Body of pancreas (tissue), 4 donors: ENCODE data around the gene LYSMD1. TPM values are rescaled to one million over a fixed set of nuclear protein-coding genes. Genes with fewer than 3 reads are reported as not detected.
A peak's percentile ranks its signal among the peaks of the same experiment; 100 is the strongest.

Experiments used
- ATAC-seq: fragments of 150-250 bp; one replicate; pipeline ENCODE4 v1.9.1; 2016
- DNase-seq, 4 donors: peaks; one replicate each; pipeline ENCODE4 v3.0.0-alpha.2; 2019
- H3K27ac ChIP-seq, 4 donors: fragments of 200-600 bp; sonication (generic); 1 replicate in 3 of 4; 2 replicates in 1 of 4; pipeline versions ENCODE4 v1.5.1 to v1.6.1; 2016 to 2019; ENCODE audit warnings: mild to moderate bottlenecking in 1 of 4, mixed read lengths in 1 of 4, moderate library complexity in 1 of 4
- H3K27me3 ChIP-seq, 2 donors: fragments of 200-600 bp; sonication (generic); one replicate each; pipeline ENCODE4 v1.6.0; 2016; ENCODE audit warnings: mild to moderate bottlenecking in 1 of 2
- H3K36me3 ChIP-seq, 2 donors: fragments of 200-600 bp; sonication (generic); replicated peaks in 1 of 2; 2 replicates each; pipeline ENCODE4 v1.5.1; 2016; ENCODE audit warnings: low read depth in 2 of 2; ENCODE audit not compliant: insufficient read depth in 1 of 2
- H3K4me1 ChIP-seq: fragments of 200-600 bp; sonication (generic); one replicate; pipeline ENCODE4 v1.6.0; 2016
- H3K4me3 ChIP-seq, 2 donors: fragments of 200-600 bp; sonication (generic); 1 replicate in 1 of 2; 2 replicates in 1 of 2; pipeline ENCODE4 v1.5.1; 2016 to 2019
- H3K9me3 ChIP-seq, 3 donors: fragments of 200-600 bp; sonication (generic); 1 replicate in 2 of 3; 2 replicates in 1 of 3; pipeline ENCODE4 v1.5.1; 2016
- POLR2A ChIP-seq, 3 donors: fragments of 450-650 bp; IDR thresholded peaks; one replicate each; pipeline ENCODE4 v1.6.1; 2016; ENCODE audit warnings: antibody characterized with exemption in 3 of 3, mild to moderate bottlenecking in 2 of 3
- WGBS, 2 donors: methylation state at CpG; one replicate each; pipeline ENCODE4 v1.1.5; 2017; 5-methylcytosine and 5-hydroxymethylcytosine counted together
- intact Hi-C: fragments of 100-400 bp; cut with DNase I; formaldehyde crosslinking; loops from one replicate; pipeline ENCODE4 v1.15.1; 2023
- total RNA-seq, 2 donors: library from RNA; depleted of rRNA; stranded (reverse); fragments of >200 nt; gene quantifications; one replicate each; pipeline ENCODE4 v1.1.0, GENCODE V29; 2016
- TF ChIP-seq, protein P1 (sequence below), 7 experiments: fragments of 450-650 bp in 4 of 7; fragments of 200-600 bp in 3 of 7; sonication (generic) in 3 of 7; IDR thresholded peaks; one replicate each; pipeline ENCODE4 v1.5.1; 2016 to 2019; ENCODE audit warnings: antibody characterized with exemption in 7 of 7

Gene LYSMD1
- total RNA-seq, 2 donors from 2014 or later: 6.7 to 9.6 TPM

DNA sequence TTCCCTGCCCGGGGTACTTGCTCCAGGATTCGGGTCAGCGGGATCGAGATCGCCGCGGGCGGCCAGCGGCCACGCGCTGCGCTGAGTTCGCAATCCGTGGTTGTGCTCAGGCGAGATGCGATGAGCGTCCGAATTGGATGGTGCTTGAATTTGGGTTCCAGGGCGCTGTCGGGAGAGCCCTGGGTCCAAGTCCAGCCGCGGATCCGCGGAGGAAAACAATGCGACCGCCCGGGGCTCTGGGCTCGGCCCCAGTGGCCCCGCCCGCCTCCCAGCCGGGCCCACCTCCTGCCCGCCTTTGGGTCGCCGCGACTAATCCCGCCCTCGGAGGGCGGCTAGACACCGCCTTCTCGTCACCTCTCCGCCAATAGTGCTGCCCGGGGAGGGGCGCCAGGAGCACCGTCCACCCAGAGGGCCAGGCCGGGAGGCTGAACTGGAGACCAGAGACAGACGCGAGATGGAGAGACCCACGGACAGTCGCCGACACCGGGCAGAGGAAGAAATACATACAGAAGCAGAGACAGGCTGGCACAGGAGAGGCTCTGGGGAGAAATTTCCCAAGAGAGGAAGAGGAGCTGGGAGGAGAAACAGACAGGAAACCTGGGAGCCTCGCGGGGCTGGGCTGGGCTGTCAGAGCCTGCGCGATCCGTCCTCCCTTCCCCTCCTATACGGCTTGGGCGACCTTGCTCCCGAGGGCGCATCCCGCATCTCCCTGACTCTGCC, 19.1 kb downstream of the LYSMD1 start, which contains the start of gene SEMA6C:
Gene SEMA6C, minus strand, starts transcription at position 220 of the 720 bp plus-strand sequence. CDS start 4,010 bp downstream, outside the sequence.
- Histone ChIP-seq H3K9me3 (no peaks in the 10 kb centered on the region), H3K27ac (peak within 1 kb of the TSS in 3 of 4 donors; percentile 3 to 46 (median 8)), H3K36me3 (no peaks in the 10 kb centered on the region), H3K4me3 (peak within 1 kb of the TSS; percentile 41 to 50), H3K4me1 (peaks cover 21% of the 10 kb centered on the region), H3K27me3 (no peaks in the 10 kb centered on the region)
- TF ChIP-seq, protein P1, sequence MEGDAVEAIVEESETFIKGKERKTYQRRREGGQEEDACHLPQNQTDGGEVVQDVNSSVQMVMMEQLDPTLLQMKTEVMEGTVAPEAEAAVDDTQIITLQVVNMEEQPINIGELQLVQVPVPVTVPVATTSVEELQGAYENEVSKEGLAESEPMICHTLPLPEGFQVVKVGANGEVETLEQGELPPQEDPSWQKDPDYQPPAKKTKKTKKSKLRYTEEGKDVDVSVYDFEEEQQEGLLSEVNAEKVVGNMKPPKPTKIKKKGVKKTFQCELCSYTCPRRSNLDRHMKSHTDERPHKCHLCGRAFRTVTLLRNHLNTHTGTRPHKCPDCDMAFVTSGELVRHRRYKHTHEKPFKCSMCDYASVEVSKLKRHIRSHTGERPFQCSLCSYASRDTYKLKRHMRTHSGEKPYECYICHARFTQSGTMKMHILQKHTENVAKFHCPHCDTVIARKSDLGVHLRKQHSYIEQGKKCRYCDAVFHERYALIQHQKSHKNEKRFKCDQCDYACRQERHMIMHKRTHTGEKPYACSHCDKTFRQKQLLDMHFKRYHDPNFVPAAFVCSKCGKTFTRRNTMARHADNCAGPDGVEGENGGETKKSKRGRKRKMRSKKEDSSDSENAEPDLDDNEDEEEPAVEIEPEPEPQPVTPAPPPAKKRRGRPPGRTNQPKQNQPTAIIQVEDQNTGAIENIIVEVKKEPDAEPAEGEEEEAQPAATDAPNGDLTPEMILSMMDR (IDR thresholded peaks at IDR 0.05): peak in 1 of 7 experiments; percentile 7
- peak; percentile 43 to 71 (median 66) for TF ChIP-seq POLR2A (IDR thresholded peaks at IDR 0.05)
- intact Hi-C loops: no loop called here
- WGBS, 2 donors: 0 to 1% methylated on average over 18 to 48 of the region's 61 CpGs
- peak; percentile 98 for ATAC-seq
- DNase-seq: peak; percentile 92 to 94 (median 94)

DNA sequence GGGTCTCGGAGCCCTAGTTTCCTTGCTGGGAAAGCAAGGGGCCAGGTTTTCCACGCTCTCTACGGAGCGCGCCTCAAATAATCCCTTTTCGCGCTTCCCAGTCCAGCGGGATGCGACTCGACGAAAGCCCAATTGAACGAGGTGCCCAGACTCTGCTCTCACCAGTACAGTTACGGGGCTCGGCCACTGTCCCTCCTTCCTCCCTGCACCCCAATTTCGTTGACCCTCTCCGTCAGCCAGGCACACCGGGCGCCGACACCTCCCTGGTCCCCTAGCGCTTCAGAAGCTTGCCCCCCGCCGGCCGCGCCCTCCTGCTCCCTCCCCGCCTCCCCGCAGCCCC, 19.7 kb downstream of the LYSMD1 start:
- no peaks in the 10 kb centered on the region for H3K9me3 ChIP-seq
- ATAC-seq (peak; percentile 12), DNase-seq (no peak)
- WGBS, 2 donors: 2 to 6% methylated on average over 20 to 25 of the region's 26 CpGs
- peak overlapping the region in 1 of 4 donors; percentile 8 for H3K27ac ChIP-seq
- TF ChIP-seq, protein P1 (IDR thresholded peaks at IDR 0.05): no peak
- no peak for TF ChIP-seq POLR2A (IDR thresholded peaks at IDR 0.05)
- H3K4me3 ChIP-seq: peak overlapping the region; percentile 41 to 50
- no peaks in the 10 kb centered on the region for H3K36me3 ChIP-seq
- H3K27me3 ChIP-seq: no peaks in the 10 kb centered on the region
- peaks cover 21% of the 10 kb centered on the region for H3K4me1 ChIP-seq
- intact Hi-C loops: no loop called here

DNA sequence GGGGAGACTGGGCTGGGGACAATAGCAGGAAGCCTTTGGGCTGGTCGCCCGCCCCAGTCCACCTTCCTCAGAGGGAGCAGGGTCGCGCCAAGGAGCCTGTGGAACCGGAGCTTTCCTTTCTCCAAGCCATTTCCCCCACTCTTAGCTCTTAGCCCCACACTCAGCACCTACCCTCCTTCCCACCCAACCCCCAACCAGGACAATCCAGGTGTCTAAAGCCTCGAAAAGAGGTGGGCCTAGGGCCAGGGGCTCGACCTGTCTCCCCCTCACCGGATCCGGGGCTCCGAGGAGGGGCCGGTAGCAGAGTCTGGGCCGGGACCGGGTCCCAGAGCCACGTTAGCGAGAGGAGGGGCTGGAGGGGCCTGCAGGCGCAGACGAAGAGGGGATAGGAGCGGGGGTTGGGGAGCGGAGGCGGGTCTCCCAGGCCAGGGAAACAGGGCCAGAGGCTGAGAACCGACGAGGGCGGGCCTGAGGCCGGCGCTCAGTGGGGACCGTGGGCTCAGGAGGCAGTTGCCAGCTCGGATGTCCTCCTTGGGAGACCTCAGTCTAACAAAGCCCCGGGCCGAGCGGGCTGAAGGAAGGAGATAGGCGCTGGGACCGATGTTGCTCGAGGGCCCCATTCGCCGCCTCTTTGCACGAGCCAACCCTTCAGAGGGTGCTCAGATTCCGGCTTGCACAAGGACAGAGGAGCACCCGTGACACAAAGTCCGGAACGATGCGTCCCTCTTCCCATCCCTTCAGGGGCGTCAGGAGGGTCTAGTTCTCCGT, 20.2 kb downstream of the LYSMD1 start:
- H3K4me3 ChIP-seq: no peak overlapping the region
- no peak overlapping the region for H3K27ac ChIP-seq
- DNase-seq: no peak
- peaks cover 21% of the 10 kb centered on the region for H3K4me1 ChIP-seq
- peak; percentile 5 for ATAC-seq
- WGBS, 2 donors: 38 to 60% methylated on average over 26 to 43 of the region's 43 CpGs
- TF ChIP-seq, protein P1 (IDR thresholded peaks at IDR 0.05): no peak
- TF ChIP-seq POLR2A (IDR thresholded peaks at IDR 0.05): no peak
- no peaks in the 10 kb centered on the region for H3K9me3 ChIP-seq
- intact Hi-C loops: no loop called here
- H3K36me3 ChIP-seq: no peaks in the 10 kb centered on the region
- H3K27me3 ChIP-seq: no peaks in the 10 kb centered on the region

DNA sequence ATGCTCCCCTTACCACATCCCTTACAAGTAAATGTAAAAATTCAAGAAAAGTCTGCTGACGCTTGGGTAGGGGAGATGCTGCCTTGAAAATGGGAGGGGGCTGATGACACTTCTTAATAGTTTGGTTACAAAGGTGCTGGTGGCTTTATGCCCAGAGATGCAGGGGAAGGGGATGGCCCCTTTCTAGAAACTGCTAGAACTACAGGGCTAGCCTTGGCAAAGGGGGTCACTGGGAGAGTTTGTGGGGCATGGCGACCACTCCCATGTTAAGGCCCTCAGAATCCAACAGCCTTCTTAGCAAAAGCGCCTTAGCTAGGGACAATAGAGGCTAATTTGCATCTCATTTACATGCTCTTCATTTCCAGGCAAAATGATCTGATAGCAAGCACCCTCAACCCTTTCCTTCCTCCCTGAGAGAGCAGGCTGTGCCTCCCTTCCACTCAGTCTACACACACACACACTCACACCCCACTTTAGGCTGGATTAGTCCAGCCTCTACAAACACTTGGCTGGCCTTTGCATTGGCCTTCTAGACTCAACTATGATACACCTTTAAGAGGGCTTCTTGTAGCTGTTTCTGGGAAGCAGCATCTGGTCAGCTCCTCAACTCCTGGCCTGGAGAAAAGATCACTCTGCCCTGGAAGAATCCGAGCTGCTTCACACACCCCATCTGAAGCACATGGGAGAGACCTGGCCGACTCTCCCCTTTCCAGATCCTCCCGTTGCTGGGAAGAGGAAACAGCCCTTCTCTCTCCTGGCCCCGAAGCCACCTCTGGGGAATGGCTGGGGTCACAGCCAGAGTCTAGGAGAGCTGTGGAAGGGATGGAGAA, 21.0 kb downstream of the LYSMD1 start:
- Histone ChIP-seq H3K36me3 (no peaks in the 10 kb centered on the region), H3K4me1 (peaks cover 21% of the 10 kb centered on the region), H3K27me3 (no peaks in the 10 kb centered on the region), H3K9me3 (no peaks in the 10 kb centered on the region), H3K4me3 (no peak overlapping the region), H3K27ac (no peak overlapping the region)
- ATAC-seq (no peak), DNase-seq (no peak)
- no peak for TF ChIP-seq POLR2A (IDR thresholded peaks at IDR 0.05)
- TF ChIP-seq, protein P1 (IDR thresholded peaks at IDR 0.05): no peak
- intact Hi-C loops: no loop called here
- WGBS, 2 donors: 61 to 95% methylated on average over 3 to 7 of the region's 7 CpGs
